Stimulated activated CD8-positive, alpha-beta memory T cell treated with anti-CD3 and anti-CD28 coated beads, Interleukin-15, amount 100 ng/mL, for 48 hours (primary cell): ENCODE measurements around the gene AGAP1.

Source experiments
- DNase-seq, 2 donors: peaks; one replicate each; pipeline ENCODE4 v3.0.0-alpha.2; 2020; ENCODE audit warnings: low read depth in 2 of 2

Gene AGAP1

DNA sequence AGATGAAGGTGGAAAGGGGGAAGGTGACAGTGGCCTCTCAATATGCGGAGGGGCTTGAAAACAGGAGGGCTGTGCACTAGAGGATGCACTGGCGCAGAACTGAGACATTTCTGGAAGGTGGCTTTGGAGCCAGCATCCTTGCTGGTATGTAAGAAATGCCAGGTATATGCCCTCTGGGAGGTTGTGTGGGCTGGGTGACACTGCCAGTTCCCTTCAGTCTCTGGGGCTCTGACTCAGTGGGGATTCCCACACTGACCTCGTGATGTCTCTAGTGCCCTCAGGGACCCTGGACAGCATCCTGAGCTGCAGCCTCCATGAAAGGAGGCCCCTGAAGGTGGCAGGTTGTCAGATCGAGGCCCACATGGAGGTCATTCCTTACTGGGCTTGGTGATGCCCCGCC is 74.0 kb downstream of the AGAP1 start:
- DNase-seq: no peak

DNA sequence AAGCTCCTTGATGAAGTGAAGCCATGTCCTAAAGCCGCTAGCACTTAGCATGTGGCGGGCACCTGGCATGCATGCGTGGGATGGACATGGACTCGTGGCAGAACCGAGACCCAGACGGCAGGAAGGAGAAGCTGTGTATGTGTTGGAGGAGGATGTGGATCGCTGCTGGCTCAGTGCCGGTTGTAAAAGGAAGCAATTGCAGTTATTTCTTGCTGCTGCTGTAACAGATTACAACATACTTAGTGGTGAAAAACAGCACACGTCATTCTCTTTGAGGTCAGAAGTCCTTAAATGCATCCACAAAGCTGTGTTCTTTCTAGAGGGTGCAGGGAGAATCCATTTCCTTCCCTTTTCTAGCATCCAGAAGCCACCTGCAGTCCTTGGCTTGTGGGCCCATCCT is 74.6 kb downstream of the AGAP1 start:
- no peak for DNase-seq

DNA sequence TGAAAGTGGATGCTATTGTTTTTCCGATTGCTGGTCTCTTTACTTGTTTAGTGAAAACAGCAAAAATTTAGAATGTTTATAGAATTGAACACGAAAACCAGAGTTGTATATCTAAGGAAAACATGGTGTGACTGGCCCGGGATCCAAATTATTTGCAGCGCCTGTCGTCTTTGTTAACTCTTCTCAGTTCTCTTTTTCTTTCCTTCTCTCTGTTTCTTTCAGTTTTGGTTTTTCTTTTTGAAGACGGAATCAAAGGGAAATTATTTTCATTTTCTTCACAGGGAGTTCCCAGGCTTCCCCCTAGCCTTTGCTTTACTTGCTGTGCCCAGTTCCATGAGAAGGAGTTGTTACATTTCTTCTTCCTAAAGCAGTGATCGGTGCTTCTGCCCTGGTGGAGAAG is 76.0 kb downstream of the AGAP1 start:
- no peak for DNase-seq

DNA sequence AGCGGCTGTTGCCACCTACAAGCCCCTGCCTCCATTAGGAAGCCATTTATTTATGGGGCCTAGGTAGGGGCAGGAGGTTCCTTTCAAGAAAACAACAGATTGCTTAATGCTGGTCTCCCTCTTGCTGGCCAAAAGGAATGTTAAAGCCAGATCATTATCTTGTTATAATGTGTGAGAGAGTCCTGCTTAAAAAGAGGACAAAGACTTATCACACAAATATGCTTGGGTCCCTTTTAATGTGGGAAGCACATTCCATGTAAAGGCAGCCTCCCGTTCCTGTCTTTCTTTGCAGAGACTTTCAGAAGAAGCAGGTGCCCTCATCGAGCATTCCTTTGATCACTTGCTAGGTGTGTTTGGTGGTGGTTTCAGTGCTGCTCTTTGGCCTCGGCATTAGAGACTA is 76.4 kb downstream of the AGAP1 start:
- no peak for DNase-seq

DNA sequence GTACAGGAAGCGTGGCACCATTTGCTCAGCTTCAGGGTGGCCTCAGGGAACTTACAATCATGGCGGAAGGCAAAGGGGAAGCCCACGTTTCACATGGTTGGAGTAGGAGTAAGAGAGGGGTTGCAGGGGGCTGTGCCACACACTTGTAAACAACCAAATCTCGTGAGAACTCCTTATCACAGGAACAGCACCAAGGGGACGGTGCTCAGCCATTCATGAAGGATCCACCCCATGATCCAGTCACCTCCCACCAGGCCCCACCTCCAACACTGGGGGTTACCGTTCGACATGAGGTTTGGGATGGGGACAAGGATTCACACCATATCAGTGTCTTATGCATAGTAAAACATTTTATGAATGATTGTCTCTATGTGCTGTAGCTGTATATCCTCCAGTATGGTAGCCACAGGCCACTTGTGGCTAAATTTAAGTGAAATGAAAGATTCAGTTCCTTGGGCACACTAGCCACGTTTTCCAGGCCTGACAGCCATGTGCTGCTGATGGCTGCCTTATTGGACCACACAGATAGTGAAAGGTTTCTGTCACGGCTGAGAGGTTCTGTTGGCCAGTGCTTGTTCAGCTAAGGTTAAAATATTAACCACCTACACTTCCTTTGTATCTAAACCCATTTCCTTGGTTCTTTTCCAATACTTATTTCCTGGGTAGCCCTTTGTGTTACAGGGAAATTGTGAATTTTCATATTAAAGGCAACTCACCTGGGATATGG is 77.3 kb downstream of the AGAP1 start:
- no peak for DNase-seq

DNA sequence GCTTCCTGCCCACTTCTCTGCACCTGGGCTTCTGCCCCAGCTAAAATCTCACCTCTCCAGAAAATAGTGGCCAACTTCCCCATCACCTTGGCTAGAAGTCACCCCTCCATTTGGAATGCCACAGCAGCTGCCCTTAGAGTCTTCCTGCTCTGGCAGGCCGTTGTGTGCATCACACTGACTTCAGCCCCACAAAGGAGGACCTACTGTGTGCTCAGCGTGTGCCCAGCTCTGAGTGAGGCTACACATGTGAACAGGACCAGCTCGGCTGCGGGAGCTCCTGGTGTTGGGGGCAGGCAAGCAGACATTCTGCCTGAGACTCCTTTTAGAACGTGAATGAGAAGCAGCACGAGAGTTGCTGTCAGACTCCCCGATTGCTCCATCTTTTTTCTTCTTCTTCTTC is 78.7 kb downstream of the AGAP1 start:
- DNase-seq: no peak

DNA sequence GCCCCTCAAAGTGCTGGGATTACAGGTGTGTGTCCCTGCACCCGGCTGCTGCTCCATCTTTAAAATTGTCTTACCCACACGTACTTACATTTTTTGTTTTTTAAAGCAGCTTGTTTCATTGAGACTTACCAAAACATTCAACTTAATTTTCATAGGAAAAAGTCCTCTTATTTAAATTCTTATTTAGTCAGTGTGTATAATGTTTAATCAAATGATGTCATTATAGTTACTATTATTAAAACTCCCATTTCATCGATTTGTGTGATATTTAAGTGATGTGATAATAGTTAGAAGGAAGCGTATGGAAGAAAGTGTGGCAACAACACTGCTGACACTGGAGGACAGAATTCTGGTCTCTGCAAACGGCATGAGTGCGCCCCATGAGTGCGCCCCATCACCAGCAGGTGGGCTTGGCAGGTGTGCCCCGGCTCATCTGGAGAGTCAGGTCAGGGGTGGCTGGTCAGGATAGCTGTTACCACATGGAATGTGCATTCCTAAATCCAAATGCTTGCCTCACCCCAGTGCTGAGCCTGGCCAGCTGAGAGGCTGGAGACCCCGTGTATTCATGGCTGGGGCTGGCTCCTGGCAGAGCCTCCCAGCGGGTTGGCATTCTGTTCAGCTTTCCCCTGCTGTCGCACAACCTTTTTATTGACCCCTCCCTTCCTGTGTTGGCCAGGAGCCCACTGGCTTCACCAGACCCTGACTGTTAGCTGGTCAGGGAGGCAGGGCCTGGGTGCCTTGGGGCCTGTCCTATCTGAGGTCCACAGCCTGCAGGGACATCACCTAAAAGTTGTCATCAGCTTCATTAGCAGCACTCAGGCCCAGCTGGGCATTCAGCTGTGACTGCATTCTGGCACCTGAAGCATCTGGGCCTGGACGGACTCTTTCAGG is 79.7 kb downstream of the AGAP1 start:
- DNase-seq: no peak

DNA sequence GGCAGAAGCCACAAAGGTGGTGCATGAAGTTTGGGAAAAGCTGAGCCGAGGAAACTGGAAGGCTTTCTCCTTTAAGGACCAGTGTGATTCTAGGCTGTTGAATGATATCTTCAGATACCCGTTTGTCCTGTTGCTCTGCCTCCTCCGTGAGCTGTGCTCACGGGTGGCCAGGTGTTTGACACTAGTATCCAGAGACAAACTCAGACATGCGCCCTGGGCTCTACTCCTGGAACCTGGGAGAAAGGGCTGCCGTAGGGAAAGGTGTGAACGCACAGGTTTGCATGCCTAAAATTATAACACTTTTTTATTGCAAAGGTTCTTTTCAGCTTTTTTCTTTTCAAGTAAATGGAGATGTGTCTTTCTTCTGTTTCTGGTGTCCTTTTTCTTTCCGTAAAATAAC is 81.6 kb downstream of the AGAP1 start:
- DNase-seq: no peak

DNA sequence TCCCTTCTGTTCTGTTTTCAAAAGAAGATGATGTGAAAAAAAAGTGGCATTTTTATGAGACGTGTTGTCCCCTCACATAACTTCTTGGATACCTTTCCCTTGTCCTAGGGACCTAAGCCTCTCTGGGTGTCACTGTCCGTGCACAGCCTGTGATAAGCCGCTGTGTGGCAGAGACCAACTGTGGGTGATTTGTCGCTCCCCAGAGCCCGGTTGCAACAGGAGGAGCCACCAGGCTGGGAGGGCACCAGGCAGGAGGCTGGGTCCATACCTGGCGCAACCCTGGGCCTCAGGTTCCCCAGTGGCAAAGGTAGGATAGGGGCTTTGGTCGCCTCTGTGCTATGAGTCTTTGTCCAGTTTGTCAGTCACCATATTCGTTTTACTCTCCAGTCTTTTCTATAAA is 82.1 kb downstream of the AGAP1 start:
- no peak for DNase-seq

DNA sequence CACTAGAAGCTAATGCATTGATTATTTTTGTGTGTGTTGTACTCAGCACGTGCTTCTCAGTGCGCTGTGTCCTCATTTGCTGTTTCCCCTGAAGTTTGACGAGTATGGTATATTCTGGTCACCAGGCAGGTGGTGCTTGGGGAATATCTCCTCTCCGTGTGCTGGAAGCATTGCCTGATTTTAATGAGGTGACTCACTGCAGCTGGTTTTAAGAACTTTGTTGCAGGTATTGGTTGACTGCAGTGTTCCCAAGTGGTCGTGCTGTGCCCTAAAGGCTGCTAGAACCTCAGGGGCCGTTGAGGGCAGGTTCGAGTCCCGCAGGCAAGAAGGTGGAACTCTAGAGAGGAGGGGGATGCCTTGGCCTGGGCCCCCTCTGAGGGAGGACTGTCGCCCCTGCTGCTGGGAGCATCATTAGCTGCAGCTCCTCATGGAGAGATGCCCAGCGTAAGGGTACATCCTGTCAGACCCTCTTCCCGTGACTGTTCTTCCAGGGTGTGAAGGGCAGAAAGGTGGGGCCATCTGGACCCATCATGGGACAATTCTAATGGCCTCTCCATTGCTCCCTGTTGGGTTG is 82.6 kb downstream of the AGAP1 start:
- DNase-seq: no peak

DNA sequence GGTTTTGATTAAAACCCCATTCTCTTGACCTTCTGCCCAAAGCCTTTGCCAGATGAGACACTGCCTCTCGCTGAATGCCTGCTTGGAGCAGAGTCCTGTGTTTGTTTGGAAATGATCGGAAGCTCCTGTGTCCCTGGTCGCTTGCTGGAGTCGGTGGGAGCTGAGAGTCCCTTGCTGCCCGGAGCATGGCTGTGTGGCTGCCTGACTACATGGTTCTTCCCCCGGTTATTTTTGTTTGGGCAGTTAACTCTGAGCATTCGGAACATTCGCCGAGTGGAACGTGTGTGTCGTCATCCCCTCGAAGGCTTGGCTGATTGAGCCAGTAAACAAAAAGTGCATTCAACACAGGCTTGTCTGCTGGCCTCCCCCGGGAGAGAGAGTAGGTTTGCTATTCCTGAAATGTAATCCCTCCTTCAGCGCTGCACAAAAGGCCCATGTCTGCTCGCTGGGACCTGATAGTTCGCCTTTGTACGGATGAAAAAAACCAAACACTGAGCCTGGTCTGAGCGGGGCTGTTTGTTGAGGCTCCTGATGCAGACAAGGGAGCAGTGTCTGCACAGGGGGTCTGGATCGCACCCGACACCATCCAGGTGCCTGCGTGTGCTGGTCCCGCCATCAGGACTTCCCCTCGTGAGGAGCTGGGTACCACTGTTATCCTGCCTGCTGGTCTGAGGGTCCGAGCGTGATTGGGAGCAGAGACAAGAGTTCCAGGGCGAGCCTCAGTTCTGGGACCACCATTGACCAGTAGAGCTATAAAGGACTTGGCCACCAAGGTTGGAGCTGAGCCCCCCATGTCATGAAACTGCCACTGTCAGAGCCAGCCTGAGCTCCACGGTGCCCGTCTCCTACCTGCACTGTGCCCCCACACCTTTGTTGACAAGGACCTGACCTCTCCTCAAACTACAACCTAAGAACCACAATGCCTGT is 83.8 kb downstream of the AGAP1 start:
- no peak for DNase-seq

DNA sequence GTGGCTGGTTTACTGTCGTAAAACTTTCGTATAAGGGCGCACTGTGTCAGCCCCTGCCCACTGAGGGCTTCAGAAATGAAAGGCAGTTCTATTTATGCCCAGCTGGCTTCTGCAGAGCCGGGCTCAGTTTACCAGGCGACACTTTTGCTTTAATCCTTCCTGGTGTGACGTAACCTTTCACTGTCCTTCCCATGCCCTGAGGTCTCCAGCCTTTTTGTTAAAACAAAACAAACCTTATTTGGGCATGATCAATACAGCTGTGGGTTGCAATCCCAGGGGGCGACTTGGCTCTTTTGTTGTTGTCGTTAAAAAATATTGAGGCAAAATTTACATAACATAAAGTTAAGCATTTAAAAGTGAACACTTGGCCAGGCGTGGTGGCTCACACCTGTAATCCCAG is 85.3 kb downstream of the AGAP1 start:
- DNase-seq: no peak

DNA sequence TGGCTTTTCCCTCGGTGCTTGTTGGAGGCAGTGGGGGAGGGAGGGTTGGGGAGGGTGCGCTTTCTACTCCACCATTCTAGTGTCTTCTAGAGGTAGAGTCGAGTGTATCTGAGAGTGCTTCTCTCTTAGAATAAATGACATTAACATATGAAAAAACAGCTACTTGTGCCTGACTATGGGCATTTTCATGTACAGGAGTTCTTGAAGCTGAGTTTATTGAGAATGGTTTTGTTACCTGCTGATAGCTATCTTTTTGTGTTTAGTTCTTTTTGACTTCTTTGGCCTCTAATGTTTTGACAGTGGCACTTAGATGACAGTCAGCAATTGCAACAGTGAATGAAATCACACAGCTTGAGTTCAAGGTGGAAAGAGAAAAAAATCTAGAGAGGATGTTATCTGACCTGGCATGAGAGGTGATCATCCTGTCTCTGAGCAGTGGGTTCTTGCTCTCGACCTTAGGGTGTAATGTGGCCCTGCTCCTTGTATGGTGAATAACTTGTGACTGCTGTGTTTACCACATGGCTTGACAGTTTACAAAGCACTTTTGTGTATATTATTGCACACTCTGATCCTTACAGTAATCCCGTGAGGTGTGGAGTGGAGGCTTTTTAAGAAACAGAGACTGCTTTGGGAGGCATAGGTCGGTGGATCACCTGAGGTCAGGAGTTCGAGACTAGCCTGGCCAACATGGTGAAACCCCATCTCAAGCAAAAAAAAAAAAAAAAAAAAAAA is 86.7 kb downstream of the AGAP1 start:
- DNase-seq: no peak

DNA sequence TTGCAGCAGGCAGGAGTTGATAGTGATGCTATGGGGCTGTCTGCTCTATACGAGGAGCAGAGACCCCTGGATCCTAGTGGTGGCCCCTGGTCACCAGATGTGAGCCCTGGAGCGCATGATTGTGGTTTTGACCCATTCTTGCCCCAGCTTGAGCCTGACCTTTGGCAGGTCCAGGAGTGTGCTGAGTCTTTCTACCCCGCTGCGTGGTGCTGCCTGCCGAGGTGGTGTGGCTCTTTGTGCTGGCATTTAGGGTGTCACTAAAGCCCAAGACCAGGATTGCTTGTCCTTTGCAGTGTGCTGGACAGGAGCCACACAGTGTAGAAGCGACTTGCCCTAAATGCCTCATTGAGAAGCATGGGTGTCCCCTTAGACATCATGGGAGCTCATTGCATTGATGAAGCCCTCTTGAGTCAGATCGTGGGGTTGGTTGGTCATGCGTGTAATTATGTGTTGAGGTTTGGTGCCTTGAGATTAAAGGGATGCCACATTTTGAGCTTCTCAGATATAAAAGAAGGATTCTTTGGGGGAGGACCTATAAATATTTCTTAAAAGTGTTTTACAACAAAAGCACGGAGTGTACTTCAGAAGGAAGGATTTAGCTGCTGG is 88.3 kb downstream of the AGAP1 start:
- DNase-seq: no peak

DNA sequence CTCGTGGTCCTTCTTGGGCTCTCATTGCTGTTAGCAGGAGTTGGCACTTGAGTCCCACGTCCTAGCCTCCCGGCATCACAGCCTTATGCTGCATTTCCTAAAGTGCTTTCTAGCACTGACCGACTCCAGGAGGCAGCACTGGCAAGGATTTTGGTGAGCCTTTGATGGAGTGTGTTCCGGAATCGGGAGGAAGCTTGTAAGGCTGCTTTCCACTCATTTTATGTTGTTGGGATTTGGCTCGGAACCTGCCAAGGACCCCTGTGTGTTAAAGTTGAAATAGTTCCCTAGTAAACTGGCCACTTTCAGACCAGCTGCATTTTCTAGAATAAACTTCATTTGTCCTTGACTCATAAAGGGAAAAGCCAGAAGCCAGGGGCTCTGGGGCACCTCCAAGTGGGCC is 88.9 kb downstream of the AGAP1 start:
- DNase-seq: no peak

DNA sequence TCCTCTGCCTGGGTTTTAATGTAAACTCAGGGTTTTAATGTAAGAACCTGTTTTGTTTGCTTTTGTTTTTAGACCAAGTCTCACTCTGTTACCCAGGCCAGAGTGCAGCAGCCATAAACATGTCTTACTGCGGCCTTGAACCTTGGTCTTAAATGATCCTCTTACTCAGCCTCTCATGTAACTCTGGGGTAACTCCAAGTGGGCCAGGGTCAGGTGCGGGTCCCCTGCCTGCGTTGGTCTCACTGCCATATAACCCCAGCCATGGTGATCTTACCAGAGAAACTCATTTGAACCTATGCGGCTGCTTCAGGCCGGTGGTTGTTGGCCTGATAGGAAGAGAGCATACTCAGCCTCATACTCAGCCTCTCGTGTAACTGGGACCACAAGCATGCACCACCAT is 89.3 kb downstream of the AGAP1 start:
- DNase-seq: no peak

DNA sequence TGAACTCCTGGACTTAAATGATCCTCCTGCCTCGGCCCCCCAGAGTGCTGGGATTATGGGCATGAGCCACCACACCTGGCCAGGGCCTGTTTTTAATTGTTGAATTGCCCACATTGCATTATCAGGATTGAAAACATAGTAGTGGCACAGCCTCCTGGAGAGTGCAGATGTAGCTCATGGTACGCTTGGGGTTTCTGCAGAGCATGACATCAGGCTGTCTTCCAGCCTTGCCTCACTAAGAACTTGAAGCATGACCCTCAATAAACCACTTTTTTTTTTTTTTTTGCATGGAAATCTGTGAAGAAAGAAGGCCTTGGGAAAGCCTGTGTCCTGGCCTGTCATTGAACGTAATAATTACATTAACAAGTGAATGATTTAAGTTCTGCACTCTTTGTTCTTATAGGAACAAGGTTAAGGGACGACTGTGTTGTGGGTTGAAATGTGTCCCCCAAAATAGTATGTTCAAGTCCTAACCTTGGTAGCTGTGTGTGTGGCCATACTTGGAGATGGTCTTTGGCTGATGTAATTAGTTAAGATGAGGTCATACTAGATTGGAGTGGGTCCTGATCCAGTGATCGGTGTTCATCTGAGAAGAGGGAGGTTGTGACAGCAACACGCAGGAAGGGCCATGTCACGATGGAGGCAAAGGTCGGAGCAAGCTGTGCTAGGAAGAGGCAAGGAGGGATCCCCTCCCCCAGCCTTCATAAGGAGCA is 90.2 kb downstream of the AGAP1 start:
- DNase-seq: no peak

DNA sequence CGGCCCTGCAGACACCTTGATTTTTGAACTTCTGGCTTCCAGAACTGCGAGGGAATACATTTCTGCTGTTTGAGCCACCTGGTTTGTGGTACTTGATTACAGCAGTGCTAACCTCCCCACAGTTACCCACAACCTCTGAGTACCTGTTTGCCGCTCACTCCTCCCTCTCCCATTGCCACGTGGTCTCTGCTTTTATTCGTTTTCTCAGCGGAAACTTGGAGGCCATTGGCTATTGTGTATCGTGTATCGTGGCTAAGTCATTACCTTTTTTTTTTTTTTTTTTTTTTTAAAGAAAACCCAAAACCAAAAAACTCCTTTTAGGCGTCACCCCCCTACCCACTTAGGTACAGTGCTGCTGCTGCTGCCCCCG is 90.8 kb downstream of the AGAP1 start:
- no peak for DNase-seq

DNA sequence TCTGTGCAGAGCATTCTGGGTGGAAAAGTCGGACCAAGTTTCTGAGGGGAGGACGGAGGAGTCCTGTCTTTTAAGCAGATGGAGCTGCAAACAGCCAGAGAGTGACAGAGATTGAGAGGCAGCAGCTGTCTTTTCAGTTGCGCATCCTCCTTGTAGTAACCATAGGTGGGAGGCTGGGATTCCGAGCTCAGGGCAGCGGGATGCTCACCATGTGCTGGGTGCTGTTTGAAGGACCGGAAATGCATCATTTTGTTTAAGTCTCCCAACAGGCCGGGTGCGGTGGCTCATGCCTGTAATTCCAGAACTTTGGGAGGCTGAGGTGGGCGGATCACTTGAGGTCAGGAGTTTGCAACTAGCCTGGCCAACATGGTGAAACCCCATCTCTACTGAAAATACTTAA is 93.4 kb downstream of the AGAP1 start:
- no peak for DNase-seq

DNA sequence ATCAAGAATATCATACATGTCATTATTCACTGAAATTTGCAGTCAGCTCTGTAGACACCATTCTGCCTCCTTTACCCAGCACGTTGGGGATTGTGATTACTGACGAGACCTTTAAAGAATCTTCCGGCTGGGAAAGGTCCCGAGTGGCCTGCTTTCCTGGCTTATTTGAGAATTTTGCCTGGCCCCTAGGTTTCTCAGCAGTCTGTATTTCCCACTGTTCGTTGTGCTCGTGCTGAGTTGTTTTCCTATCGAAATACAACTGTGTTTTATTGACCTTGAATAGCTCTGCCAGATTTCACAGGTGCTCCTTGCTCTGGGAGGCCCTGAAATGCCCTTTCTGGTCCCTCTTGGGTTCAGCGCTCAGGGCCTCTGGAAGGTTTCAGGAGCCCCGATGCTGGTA is 94.9 kb downstream of the AGAP1 start:
- no peak for DNase-seq
